GM12878 (cell line): ENCODE measurements around the gene ADK. TPM values are rescaled to one million over a fixed set of nuclear protein-coding genes. Genes with fewer than 3 reads are reported as not detected.

ENCODE experiments used
- ATAC-seq: fragments of 200-7000 bp; cut with Tn5 transposase; 3 replicates; pipeline ENCODE4 v1.9.1; 2020; ENCODE audit warnings: mild to moderate bottlenecking, moderate library complexity
- BruUV-seq: library from RNA; stranded (reverse); fragments of 400-500 nt; replicated peaks from 2 replicates; lab custom pipeline; 2021; lab: Mats Ljungman, UMichigan
- CTCF ChIA-PET: fragments of 300-600 bp; sonication (Branson Sonifier 250); formaldehyde crosslinking; extraction: SDS; loops from one replicate; lab custom pipeline; 2021; ENCODE audit warnings: inconsistent platforms; lab: Yijun Ruan, JAX
- POLR2A ChIA-PET: fragments of 350-600 bp; formaldehyde crosslinking; extraction: SDS; loops from one replicate; lab custom pipeline; 2021; ENCODE audit warnings: inconsistent platforms; lab: Charles Lee
- RAD21 ChIA-PET: fragments of 300-600 bp; sonication (Branson Sonifier 250); formaldehyde crosslinking; loops from one replicate; lab custom pipeline; 2023; ENCODE audit warnings: antibody characterized with exemption; ENCODE audit not compliant: unreplicated experiment; lab: Charles Lee
- SMC1A ChIA-PET: fragments of 300-600 bp; sonication (Branson Sonifier 250); formaldehyde crosslinking; loops from one replicate; lab custom pipeline; 2023; ENCODE audit not compliant: unreplicated experiment, uncharacterized antibody; lab: Charles Lee
- DNase-seq: peaks from one replicate; pipeline ENCODE4 v3.0.0-alpha.2; 2011; ENCODE audit warnings: low read depth, low spot score
- FAIRE-seq: peaks from 3 replicates; lab custom pipeline; 2011; peaks lifted over from hg19 to GRCh38; lab: Jason Lieb, UNC
- H2AFZ ChIP-seq: 2 replicates; pipeline ENCODE4 v1.6.0; 2011; ENCODE audit warnings: low read depth, low read length, control low read depth; ENCODE audit not compliant: control insufficient read depth
- H3K27ac ChIP-seq: 2 replicates; pipeline ENCODE4 v1.5.1; 2011; ENCODE audit warnings: control low read depth; ENCODE audit not compliant: control insufficient read depth, insufficient read depth
- H3K27me3 ChIP-seq, 2 experiments: replicated peaks in 1 of 2; 2 replicates each; pipeline versions ENCODE4 v1.6.0 to v1.6.1; 2011; ENCODE audit warnings: low read length in 1 of 2; ENCODE audit not compliant: control insufficient read depth in 2 of 2, insufficient read depth in 2 of 2
- H3K36me3 ChIP-seq, 2 experiments: 2 replicates each; pipeline ENCODE4 v1.5.1; 2011; ENCODE audit warnings: low read length in 1 of 2; ENCODE audit not compliant: control insufficient read depth in 2 of 2, insufficient read depth in 2 of 2
- H3K4me1 ChIP-seq: 2 replicates; pipeline ENCODE4 v1.6.1; 2011; ENCODE audit warnings: mild to moderate bottlenecking, low read length, moderate library complexity, mixed read lengths; ENCODE audit not compliant: control insufficient read depth, insufficient read depth
- H3K4me2 ChIP-seq: 2 replicates; pipeline ENCODE4 v1.6.0; 2011; ENCODE audit warnings: control low read depth; ENCODE audit not compliant: control insufficient read depth, insufficient read depth
- H3K4me3 ChIP-seq: fragments of 200-600 bp; sonication (generic); 2 replicates; pipeline ENCODE4 v1.5.1; 2016
- H3K79me2 ChIP-seq: 2 replicates; pipeline ENCODE4 v1.6.0; 2011; ENCODE audit warnings: low read length; ENCODE audit not compliant: control insufficient read depth, insufficient read depth
- H3K9ac ChIP-seq: 2 replicates; pipeline ENCODE4 v1.8.0; 2011; ENCODE audit warnings: low read length, control low read depth, mixed read lengths; ENCODE audit not compliant: control insufficient read depth, insufficient read depth
- H3K9me3 ChIP-seq: replicated peaks from 3 replicates; pipeline ENCODE4 v1.5.1; 2011; ENCODE audit warnings: mild to moderate bottlenecking, low read length; ENCODE audit not compliant: control insufficient read depth, insufficient read depth
- H4K20me1 ChIP-seq: 2 replicates; pipeline ENCODE4 v1.6.0; 2011; ENCODE audit not compliant: control insufficient read depth, insufficient read depth
- ATF7 ChIP-seq: fragments of 450-650 bp; IDR thresholded peaks from 2 replicates; pipeline ENCODE4 v1.6.1; 2016; ENCODE audit warnings: low read depth, mild to moderate bottlenecking
- CHD1 ChIP-seq: IDR thresholded peaks from 2 replicates; pipeline ENCODE4 v1.6.1; 2012; ENCODE audit warnings: low read depth, low read length, improper control_type of control experiment
- ESRRA ChIP-seq: IDR thresholded peaks from 2 replicates; pipeline ENCODE4 v1.6.1; 2012; ENCODE audit warnings: mild to moderate bottlenecking, low read length, improper control_type of control experiment
- FOS ChIP-seq: IDR thresholded peaks from 3 replicates; pipeline ENCODE4 v1.6.1; 2011; ENCODE audit warnings: borderline replicate concordance; ENCODE audit not compliant: insufficient read length; ENCODE audit errors: extremely low read depth
- MEF2B ChIP-seq: fragments of 450-650 bp; IDR thresholded peaks from 2 replicates; pipeline ENCODE4 v1.6.1; 2018; ENCODE audit warnings: mild to moderate bottlenecking, moderate library complexity; ENCODE audit not compliant: partially characterized antibody, poor library complexity, severe bottlenecking
- SIX5 ChIP-seq: IDR thresholded peaks from 2 replicates; pipeline ENCODE4 v1.6.1; 2011; ENCODE audit warnings: mild to moderate bottlenecking, low read depth, low read length, moderate library complexity; ENCODE audit not compliant: severe bottlenecking
- SMAD5 ChIP-seq: IDR thresholded peaks from 2 replicates; pipeline ENCODE4 v1.6.1; 2016; ENCODE audit warnings: antibody characterized with exemption, low read depth
- YY1 ChIP-seq: IDR thresholded peaks from 2 replicates; pipeline ENCODE4 v1.6.1; 2011; ENCODE audit warnings: low read depth, mild to moderate bottlenecking, low read length
- WGBS: methylation state at CpG from one replicate; pipeline ENCODE4 v1.1.6; 2016; ENCODE audit warnings: low lambda C conversion rate; ENCODE audit not compliant: insufficient replicate concordance, insufficient coverage; ENCODE audit errors: missing lambda C conversion rate; 5-methylcytosine and 5-hydroxymethylcytosine counted together
- in situ Hi-C: fragments of 300-500 bp; cut with MboI; formaldehyde crosslinking; loops from 9 replicates; pipeline ENCODE4 v1.14.3; 2018; ENCODE audit warnings: mixed read lengths
- intact Hi-C: fragments of 100-400 bp; cut with micrococcal nuclease; formaldehyde crosslinking; loops from one replicate; pipeline ENCODE4 v1.14.2; 2022; ENCODE audit not compliant: unreplicated experiment
- polyA plus RNA-seq, 11 experiments: library from polyadenylated mRNA; depleted of rRNA in 4 of 11; unstranded in 6 of 11; stranded (reverse) in 5 of 11; fragments of >200 nt; fragmentation: Nextera tagmentation in 4 of 11; fragmentation: Illumina TruSeq in 1 of 11; extraction: Ambion mirVana in 4 of 11; extraction: Trizol in 1 of 11; gene quantifications; 1 replicate in 1 of 11; 2 replicates in 10 of 11; pipeline versions ENCODE4 v1.2.1 to v1.2.3, GENCODE V29; 2011 to 2016; ENCODE audit warnings: inconsistent platforms in 2 of 11, missing spikeins in 2 of 11, low read depth in 1 of 11
- total RNA-seq, 4 experiments: library from RNA; depleted of rRNA in 3 of 4; stranded (reverse); fragments of >200 nt in 3 of 4; fragmentation: Illumina TruSeq in 1 of 4; extraction: Trizol in 1 of 4; gene quantifications; 2 replicates each; pipeline versions ENCODE4 v1.2.1 to v1.2.3, GENCODE V29; 2013 to 2021
- TF ChIP-seq, protein P1 (sequence below): IDR thresholded peaks from 2 replicates; pipeline ENCODE4 v1.6.1; 2012; ENCODE audit warnings: low read depth, low read length, improper control_type of control experiment
- TF ChIP-seq, protein P2 (sequence below): fragments of 450-650 bp; IDR thresholded peaks from 2 replicates; pipeline ENCODE4 v1.6.1; 2016; ENCODE audit warnings: mild to moderate bottlenecking
- TF ChIP-seq, protein P3 (sequence below): fragments of 450-650 bp; IDR thresholded peaks from 2 replicates; pipeline ENCODE4 v1.6.1; 2017; ENCODE audit warnings: mild to moderate bottlenecking, moderate library complexity
- TF ChIP-seq, protein P4 (sequence below): fragments of 450-650 bp; IDR thresholded peaks from 2 replicates; pipeline ENCODE4 v1.6.1; 2017; ENCODE audit warnings: mild to moderate bottlenecking, moderate library complexity

The ADK gene
- total and polyA plus RNA-seq, 10 of the 15 experiments (the other 5 are each of a cell fraction or from before 2014, with no cell fraction given), result 42.0 to 151 (median 81.6) TPM

DNA sequence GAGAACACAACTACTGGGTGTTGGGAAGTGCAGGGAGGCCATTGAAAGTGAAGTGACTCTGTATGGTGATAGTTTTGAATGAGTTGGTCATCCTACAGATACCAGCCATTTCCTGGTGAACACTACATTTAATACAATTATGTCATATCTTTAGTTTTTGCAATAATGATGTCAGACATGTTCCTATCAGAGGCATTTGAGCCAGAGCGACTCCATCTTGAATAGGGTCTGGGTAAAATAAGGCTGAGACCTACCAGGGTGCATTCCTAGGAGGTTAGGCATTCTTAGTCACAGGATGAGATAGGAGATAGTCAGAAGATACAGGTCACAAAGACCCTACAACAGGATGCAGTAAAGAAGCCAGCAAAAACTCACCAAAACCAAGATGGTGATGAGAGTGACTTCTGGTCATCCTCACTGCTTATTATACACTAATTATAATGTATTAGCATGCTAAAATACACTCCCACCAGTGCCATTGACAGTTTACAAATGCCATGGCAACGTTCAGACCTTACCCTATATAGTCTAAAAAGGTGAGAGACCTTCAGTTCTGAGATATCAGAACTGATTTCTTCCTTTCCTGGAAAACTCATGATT, 28.2 kb downstream of the ADK start:
- Histone ChIP-seq H3K27ac (no peak overlapping the region; the same call in 1 of the 2 replicates), H3K4me3 (peak overlapping the region; percentile 67; the same call in 1 of the 2 replicates), H2AFZ (no peak overlapping the region; the same call in 1 of the 2 replicates), H3K9ac (no peak overlapping the region), H3K4me1 (peaks cover 33% of the 10 kb centered on the region), H3K4me2 (peak overlapping the region; percentile 86), H3K9me3 (no peaks in the 10 kb centered on the region), H4K20me1 (no peaks in the 10 kb centered on the region), H3K27me3 (no peaks in the 10 kb centered on the region), H3K36me3 (no peaks in the 10 kb centered on the region), H3K79me2 (peaks cover 77% of the 10 kb centered on the region)
- 98% methylated on average over 2 of the region's 2 CpGs for WGBS
- DNase-seq (no peak), FAIRE-seq (no peak), ATAC-seq (no peak)
- BruUV-seq, result no TSS peak
- POLR2A ChIA-PET, result interaction anchor here (0.6 to 3.8 kb wide), 7 partner anchors 8 to 679 kb away, joined by 3 to 40 read pairs (median 4); no protein-coding TSS in a partner anchor
- in situ Hi-C loops, result no loop called here
- RAD21 ChIA-PET, result interaction anchor here (0.9 to 1.7 kb wide), 2 partner anchors 11 to 24 kb away, joined by 3 to 9 read pairs; no protein-coding TSS in a partner anchor
- SMC1A ChIA-PET, result interaction anchor here (1.0 to 3.6 kb wide), 12 partner anchors 8 to 220 kb away, joined by 3 to 35 read pairs (median 8); partner anchors contain the start of genes ADK and AP3M1
- CTCF ChIA-PET, result interaction anchor here (0.7 to 1.4 kb wide), 6 partner anchors 10 to 36 kb away, joined by 3 to 4 read pairs (median 4); no protein-coding TSS in a partner anchor
- intact Hi-C loops, result no loop called here
- TF ChIP-seq ESRRA (no peak), CHD1 (no peak), ATF7 (peak; percentile 65), FOS (no peak), SIX5 (no peak), MEF2B (no peak), SMAD5 (no peak), YY1 (0 out of 2 replicates have a peak, but pooled peaks have one; percentile 49)
- TF ChIP-seq, protein P1, sequence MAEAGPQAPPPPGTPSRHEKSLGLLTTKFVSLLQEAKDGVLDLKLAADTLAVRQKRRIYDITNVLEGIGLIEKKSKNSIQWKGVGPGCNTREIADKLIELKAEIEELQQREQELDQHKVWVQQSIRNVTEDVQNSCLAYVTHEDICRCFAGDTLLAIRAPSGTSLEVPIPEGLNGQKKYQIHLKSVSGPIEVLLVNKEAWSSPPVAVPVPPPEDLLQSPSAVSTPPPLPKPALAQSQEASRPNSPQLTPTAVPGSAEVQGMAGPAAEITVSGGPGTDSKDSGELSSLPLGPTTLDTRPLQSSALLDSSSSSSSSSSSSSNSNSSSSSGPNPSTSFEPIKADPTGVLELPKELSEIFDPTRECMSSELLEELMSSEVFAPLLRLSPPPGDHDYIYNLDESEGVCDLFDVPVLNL, result no peak
- TF ChIP-seq, protein P2, sequence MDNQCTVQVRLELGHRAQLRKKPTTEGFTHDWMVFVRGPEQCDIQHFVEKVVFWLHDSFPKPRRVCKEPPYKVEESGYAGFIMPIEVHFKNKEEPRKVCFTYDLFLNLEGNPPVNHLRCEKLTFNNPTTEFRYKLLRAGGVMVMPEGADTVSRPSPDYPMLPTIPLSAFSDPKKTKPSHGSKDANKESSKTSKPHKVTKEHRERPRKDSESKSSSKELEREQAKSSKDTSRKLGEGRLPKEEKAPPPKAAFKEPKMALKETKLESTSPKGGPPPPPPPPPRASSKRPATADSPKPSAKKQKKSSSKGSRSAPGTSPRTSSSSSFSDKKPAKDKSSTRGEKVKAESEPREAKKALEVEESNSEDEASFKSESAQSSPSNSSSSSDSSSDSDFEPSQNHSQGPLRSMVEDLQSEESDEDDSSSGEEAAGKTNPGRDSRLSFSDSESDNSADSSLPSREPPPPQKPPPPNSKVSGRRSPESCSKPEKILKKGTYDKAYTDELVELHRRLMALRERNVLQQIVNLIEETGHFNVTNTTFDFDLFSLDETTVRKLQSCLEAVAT, result 0 out of 2 replicates have a peak, but pooled peaks have one; percentile 22
- TF ChIP-seq, protein P3, sequence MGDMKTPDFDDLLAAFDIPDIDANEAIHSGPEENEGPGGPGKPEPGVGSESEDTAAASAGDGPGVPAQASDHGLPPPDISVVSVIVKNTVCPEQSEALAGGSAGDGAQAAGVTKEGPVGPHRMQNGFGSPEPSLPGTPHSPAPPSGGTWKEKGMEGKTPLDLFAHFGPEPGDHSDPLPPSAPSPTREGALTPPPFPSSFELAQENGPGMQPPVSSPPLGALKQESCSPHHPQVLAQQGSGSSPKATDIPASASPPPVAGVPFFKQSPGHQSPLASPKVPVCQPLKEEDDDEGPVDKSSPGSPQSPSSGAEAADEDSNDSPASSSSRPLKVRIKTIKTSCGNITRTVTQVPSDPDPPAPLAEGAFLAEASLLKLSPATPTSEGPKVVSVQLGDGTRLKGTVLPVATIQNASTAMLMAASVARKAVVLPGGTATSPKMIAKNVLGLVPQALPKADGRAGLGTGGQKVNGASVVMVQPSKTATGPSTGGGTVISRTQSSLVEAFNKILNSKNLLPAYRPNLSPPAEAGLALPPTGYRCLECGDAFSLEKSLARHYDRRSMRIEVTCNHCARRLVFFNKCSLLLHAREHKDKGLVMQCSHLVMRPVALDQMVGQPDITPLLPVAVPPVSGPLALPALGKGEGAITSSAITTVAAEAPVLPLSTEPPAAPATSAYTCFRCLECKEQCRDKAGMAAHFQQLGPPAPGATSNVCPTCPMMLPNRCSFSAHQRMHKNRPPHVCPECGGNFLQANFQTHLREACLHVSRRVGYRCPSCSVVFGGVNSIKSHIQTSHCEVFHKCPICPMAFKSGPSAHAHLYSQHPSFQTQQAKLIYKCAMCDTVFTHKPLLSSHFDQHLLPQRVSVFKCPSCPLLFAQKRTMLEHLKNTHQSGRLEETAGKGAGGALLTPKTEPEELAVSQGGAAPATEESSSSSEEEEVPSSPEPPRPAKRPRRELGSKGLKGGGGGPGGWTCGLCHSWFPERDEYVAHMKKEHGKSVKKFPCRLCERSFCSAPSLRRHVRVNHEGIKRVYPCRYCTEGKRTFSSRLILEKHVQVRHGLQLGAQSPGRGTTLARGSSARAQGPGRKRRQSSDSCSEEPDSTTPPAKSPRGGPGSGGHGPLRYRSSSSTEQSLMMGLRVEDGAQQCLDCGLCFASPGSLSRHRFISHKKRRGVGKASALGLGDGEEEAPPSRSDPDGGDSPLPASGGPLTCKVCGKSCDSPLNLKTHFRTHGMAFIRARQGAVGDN, result peak; percentile 84
- TF ChIP-seq, protein P4, sequence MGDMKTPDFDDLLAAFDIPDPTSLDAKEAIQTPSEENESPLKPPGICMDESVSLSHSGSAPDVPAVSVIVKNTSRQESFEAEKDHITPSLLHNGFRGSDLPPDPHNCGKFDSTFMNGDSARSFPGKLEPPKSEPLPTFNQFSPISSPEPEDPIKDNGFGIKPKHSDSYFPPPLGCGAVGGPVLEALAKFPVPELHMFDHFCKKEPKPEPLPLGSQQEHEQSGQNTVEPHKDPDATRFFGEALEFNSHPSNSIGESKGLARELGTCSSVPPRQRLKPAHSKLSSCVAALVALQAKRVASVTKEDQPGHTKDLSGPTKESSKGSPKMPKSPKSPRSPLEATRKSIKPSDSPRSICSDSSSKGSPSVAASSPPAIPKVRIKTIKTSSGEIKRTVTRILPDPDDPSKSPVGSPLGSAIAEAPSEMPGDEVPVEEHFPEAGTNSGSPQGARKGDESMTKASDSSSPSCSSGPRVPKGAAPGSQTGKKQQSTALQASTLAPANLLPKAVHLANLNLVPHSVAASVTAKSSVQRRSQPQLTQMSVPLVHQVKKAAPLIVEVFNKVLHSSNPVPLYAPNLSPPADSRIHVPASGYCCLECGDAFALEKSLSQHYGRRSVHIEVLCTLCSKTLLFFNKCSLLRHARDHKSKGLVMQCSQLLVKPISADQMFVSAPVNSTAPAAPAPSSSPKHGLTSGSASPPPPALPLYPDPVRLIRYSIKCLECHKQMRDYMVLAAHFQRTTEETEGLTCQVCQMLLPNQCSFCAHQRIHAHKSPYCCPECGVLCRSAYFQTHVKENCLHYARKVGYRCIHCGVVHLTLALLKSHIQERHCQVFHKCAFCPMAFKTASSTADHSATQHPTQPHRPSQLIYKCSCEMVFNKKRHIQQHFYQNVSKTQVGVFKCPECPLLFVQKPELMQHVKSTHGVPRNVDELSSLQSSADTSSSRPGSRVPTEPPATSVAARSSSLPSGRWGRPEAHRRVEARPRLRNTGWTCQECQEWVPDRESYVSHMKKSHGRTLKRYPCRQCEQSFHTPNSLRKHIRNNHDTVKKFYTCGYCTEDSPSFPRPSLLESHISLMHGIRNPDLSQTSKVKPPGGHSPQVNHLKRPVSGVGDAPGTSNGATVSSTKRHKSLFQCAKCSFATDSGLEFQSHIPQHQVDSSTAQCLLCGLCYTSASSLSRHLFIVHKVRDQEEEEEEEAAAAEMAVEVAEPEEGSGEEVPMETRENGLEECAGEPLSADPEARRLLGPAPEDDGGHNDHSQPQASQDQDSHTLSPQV, result peak; percentile 93
